Neutrophil (primary cell): ENCODE measurements around the gene GARIN5A.
"Not testable (repeated sequence)": the region's sequence is repeated elsewhere in the genome, so short reads cannot be mapped to it uniquely, and the experiment has no call there.

ENCODE experiments used
- H3K27ac ChIP-seq: fragments of 200-600 bp; sonication (generic); 2 replicates; pipeline ENCODE4 v1.5.1; 2016; ENCODE audit warnings: mild to moderate bottlenecking, moderate library complexity
- H3K27me3 ChIP-seq: fragments of 200-600 bp; sonication (generic); 2 replicates; pipeline ENCODE4 v1.6.0; 2016; ENCODE audit warnings: mild to moderate bottlenecking
- H3K36me3 ChIP-seq: fragments of 200-600 bp; sonication (generic); 2 replicates; pipeline ENCODE4 v1.5.1; 2017
- H3K4me1 ChIP-seq, 2 experiments: fragments of 200-600 bp in 1 of 2; sonication (generic) in 1 of 2; 1 replicate in 1 of 2; 2 replicates in 1 of 2; pipeline versions ENCODE4 v1.5.1 to v1.6.1; 2013 to 2016; ENCODE audit warnings: low read depth in 1 of 2, low read length in 1 of 2, mild to moderate bottlenecking in 1 of 2, moderate library complexity in 1 of 2; ENCODE audit not compliant: control insufficient read depth in 1 of 2, insufficient read depth in 1 of 2
- H3K4me3 ChIP-seq, 2 experiments: fragments of 200-600 bp in 1 of 2; sonication (generic) in 1 of 2; 1 replicate in 1 of 2; 2 replicates in 1 of 2; pipeline ENCODE4 v1.5.1; 2013 to 2016; ENCODE audit warnings: low read depth in 1 of 2, low read length in 1 of 2, mild to moderate bottlenecking in 1 of 2, moderate library complexity in 1 of 2
- H3K9me3 ChIP-seq: fragments of 200-600 bp; sonication (generic); 2 replicates; pipeline ENCODE4 v1.5.1; 2016
- TF ChIP-seq, protein P1 (sequence below): fragments of 200-600 bp; sonication (generic); IDR thresholded peaks from 2 replicates; pipeline ENCODE4 v1.5.1; 2016; ENCODE audit warnings: antibody characterized with exemption

The GARIN5A gene

DNA sequence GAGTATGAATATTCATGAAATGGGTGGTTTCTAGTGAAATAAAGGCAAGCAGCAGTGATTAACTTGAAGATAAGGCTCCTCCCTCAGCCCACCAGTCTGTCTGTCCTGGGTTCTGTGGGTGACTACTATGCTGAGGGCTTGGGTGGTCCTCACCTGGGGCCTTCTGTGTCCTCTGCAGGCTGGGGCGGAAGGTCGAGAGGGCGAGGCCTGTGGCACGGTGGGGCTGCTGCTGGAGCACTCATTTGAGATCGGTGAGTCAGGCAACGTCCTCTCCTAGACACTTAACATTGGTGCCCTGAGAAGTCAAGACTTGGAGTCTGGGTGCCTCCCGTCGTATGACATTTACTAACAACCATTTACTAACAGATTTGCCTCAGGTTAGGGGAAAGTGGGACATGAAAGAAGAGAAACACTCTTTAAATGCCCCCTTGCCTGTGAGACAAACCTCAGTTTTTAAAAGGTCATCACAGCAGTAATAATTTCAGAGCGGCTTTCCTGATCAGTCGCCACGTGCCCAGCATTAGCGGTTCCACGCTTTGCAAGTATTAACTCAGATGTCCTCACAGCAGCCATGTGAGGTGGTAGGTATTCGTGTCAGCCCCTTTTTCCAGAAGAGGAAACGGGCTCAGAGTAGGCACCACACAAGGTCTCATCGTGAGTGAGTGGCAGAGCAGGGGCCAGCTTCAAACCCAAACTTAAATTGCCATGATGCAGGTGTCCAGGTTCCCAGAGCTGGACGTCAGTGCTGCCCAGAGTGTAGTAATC lies 1.3 kb upstream of the GARIN5A start:
- Histone ChIP-seq H3K4me3 (no peak overlapping the region), H3K27ac (no peak overlapping the region), H3K36me3 (peaks cover 42% of the 10 kb centered on the region), H3K4me1 (peaks cover 8 to 13% of the 10 kb centered on the region in 2 experiments), H3K9me3 (no peaks in the 10 kb centered on the region), H3K27me3 (no peaks in the 10 kb centered on the region)
- TF ChIP-seq, protein P1, sequence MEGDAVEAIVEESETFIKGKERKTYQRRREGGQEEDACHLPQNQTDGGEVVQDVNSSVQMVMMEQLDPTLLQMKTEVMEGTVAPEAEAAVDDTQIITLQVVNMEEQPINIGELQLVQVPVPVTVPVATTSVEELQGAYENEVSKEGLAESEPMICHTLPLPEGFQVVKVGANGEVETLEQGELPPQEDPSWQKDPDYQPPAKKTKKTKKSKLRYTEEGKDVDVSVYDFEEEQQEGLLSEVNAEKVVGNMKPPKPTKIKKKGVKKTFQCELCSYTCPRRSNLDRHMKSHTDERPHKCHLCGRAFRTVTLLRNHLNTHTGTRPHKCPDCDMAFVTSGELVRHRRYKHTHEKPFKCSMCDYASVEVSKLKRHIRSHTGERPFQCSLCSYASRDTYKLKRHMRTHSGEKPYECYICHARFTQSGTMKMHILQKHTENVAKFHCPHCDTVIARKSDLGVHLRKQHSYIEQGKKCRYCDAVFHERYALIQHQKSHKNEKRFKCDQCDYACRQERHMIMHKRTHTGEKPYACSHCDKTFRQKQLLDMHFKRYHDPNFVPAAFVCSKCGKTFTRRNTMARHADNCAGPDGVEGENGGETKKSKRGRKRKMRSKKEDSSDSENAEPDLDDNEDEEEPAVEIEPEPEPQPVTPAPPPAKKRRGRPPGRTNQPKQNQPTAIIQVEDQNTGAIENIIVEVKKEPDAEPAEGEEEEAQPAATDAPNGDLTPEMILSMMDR = no peak

DNA sequence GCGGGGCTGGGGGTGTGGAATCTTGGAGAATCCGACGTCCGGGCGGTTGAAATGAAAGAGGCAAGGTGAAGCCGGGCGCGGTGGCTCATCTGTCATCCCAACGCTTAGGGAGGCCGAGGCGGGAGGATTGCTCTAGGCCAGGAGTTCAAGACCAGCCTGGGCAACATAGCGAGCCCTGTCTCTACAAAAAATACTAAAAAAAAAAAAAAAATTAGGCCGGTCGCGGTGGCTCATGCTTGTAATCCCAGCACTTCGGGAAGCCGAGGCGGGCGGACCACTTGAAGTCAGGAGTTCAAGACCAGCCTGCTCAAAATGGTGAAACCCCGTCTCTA lies 225 bp upstream of the GARIN5A start:
- peaks cover 32% of the 10 kb centered on the region for H3K36me3 ChIP-seq
- peak overlapping the region; percentile 75 for H3K27ac ChIP-seq
- H3K4me1 ChIP-seq = peaks cover 8 to 13% of the 10 kb centered on the region in 2 experiments
- peak overlapping the region; percentile 80 to 82 for H3K4me3 ChIP-seq
- TF ChIP-seq, protein P1 = no peak
- no peaks in the 10 kb centered on the region for H3K9me3 ChIP-seq
- no peaks in the 10 kb centered on the region for H3K27me3 ChIP-seq

DNA sequence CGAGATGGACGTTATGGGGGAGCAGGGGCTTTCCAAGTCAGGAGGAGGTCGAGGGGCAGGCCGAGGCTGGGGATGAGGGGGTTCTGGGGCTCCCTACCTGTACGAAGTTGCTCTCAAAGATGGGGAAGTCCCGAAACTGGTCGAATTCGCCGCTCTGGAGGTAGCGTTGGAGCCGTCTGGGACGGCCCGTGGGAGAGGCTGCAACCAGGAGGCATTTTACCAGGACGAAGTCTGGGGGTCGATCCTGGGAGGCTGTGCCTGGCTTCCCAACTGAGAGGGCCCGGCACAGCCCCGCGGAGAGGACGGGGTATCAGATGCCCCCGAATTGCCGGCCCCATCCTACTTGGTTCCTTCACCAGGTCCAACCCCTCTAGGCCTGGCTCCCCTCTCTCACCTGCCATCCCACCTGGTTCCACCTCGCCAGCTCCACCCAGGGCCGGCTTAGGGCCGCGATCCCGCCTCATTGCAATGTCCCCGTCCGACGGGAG lies 868 bp downstream of the GARIN5A start:
- H3K27me3 ChIP-seq = no peaks in the 10 kb centered on the region
- H3K27ac ChIP-seq = peak overlapping the region; percentile 75
- no peaks in the 10 kb centered on the region for H3K9me3 ChIP-seq
- peaks cover 8 to 13% of the 10 kb centered on the region in 2 experiments for H3K4me1 ChIP-seq
- TF ChIP-seq, protein P1 = no peak
- H3K4me3 ChIP-seq = peak overlapping the region; percentile 80 to 82
- H3K36me3 ChIP-seq = peaks cover 21% of the 10 kb centered on the region

DNA sequence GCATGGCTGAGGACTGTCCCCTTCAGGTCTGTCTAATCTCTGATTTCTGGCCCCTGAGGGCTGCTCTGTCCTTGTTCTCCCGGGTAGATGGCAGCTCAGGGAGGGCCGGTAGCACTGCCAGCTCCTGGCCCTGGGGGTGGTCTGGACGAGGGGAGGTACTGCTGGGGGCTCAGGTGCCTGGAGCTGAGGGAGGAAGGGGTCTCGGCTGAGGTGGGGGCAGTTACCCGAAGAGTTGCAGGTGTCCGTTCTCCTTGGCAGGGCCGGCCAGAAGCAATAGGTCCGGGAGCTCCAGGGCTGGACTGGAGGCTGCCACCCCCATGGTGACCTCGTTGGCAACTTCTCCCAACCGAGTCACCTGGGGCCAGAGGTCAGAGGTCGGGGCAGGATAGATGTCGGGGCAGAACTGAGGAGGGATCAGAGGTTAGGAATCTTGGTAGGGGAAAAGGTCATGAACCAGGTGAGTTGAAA lies 1.5 kb downstream of the GARIN5A start:
- TF ChIP-seq, protein P1 = no peak
- H3K9me3 ChIP-seq = no peaks in the 10 kb centered on the region
- H3K36me3 ChIP-seq = peaks cover 14% of the 10 kb centered on the region
- H3K27me3 ChIP-seq = no peaks in the 10 kb centered on the region
- peaks cover 8 to 13% of the 10 kb centered on the region in 2 experiments for H3K4me1 ChIP-seq
- peak overlapping the region; percentile 27 for H3K27ac ChIP-seq
- no peak overlapping the region for H3K4me3 ChIP-seq

DNA sequence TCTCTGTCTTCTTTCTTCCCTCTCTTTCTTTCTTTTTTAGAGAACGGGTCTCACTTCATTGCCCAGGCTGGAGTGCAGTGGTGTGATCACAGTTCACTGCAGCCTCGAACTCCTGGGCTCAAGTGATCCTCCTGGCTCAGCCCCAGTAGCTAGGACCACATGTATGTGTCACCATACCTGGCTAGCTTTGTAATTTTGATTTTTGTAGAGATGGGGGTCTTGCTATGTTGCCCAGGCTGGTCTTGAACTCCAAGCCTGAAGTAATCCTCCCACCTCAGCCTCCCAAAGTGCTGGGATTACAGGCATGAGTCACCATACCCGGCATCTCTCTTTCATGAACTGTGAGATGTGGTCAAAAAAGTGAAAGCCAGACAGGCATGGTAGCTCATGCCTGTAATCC lies 3.3 kb downstream of the GARIN5A start:
- H3K36me3 ChIP-seq, H3K27ac ChIP-seq, H3K4me3 ChIP-seq, H3K9me3 ChIP-seq, H3K27me3 ChIP-seq: not testable (repeated sequence)
- peaks cover 8 to 13% of the 10 kb centered on the region in 2 experiments for H3K4me1 ChIP-seq

DNA sequence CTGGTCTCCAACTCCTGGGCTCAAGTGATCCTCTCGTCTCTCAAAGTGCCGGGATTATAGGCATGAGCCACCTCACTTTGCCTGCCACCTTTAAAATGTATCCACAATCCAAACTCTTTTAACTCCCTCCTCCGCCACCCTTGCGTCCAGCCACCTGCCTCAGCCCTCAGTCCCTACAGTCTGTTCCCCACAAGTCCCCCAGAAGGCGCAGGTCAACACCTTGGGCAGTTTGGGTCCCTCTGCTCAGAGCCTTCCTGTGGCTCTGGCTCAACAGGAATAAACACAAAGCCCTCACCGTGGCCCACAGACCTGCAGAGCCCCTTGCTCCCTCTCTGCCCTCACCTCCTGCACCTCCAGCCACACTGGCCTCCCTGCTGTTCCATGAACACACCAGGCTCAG lies 7.8 kb downstream of the GARIN5A start:
- Histone ChIP-seq H3K36me3 (no peaks in the 10 kb centered on the region), H3K4me1 (no peaks in the 10 kb centered on the region), H3K27ac (no peak overlapping the region), H3K27me3 (no peaks in the 10 kb centered on the region), H3K4me3 (no peak overlapping the region), H3K9me3 (no peaks in the 10 kb centered on the region)
- TF ChIP-seq, protein P1 = no peak
